ENCODE measurements around the gene PDE9A.

DNA sequence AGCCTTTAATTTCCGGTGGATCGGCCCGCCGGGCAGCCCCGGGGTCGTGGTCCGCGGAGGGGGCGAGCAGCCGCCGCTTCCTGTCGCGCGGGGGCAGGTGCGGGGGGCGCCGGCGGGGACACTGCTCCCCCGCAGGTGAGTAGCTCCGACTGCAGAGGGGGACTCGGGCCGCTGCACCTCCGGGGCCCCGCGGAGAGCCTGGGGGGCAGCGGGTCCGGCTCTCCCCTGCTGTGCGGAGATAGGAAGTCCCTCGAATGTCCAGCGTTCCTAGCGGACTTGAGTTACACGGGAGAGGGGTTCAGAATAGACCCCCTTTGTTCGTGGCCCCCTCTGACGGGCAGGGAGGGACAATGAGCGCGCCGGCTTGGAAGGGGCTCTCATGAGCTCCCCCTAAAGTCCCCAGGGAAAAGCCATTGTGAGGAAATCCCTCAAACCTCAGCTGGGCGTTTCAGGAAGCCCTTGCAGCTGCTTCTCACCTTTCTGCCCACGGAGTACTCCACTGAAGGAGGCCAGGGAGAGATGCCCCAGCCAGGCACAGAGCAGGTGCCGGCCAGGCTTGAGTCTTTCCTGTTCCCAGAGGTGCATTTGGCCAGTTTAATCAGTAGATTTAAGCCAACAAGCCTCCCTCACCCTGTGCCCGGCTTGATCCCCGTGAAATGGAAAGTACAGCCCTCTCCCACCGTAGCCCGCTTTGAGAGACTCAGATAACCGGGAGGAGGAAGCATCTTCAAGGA lies 925 bp downstream of the PDE9A start:
- TF ChIP-seq CREB1 (CRISPR knock-in tag; IDR thresholded peaks at IDR 0.05) (no peak), USF1 (CRISPR knock-in tag; IDR thresholded peaks at IDR 0.05) (no peak)

Data from WTC11 (cell line).